ENCODE results near the gene SLC6A5. TPM values are rescaled to one million over a fixed set of nuclear protein-coding genes. Genes with fewer than 3 reads are reported as not detected.

Gene SLC6A5
- total and polyA plus RNA-seq, 7 experiments from 2014 or later = not detected

DNA sequence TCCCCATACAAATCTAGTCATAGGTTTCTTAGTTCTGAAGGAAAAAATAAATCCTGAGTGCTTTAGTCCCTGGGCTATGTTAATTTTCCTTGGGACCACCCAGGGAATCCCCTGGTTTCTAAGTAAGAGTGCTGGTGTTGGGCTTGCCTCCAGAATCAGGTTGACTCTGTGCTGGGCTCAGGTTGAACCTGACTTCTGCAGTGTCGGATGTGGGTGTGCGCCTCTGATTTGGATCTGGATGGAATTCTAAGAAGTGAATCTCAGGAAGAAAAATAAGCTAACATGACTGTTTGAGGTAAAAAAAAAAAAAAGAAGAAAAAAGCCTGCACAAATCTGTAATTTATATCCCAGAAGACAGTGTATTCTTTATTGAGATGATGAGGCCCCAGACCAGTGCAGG, 41.0 kb downstream of the SLC6A5 start:
- intact Hi-C loops (cut with micrococcal nuclease) = no loop called here
- Histone ChIP-seq H3K27me3 (ENCODE audit: control insufficient read depth in 2 of 2, insufficient read depth in 2 of 2, low read length in 2 of 2) (no peaks in the 10 kb centered on the region), H3K4me1 (ENCODE audit: control insufficient read depth in 2 of 2, insufficient read depth in 2 of 2, low read length in 2 of 2) (no peaks in the 10 kb centered on the region), H3K27ac (ENCODE audit: low read depth, low read length) (no peak overlapping the region), H3K4me3 (ENCODE audit: low read length) (no peak overlapping the region), H3K36me3 (ENCODE audit: control insufficient read depth in 2 of 3, insufficient read depth in 3 of 3, low read length in 3 of 3) (no peaks in the 10 kb centered on the region), H3K9me3 (ENCODE audit: control insufficient read depth in 2 of 3, low read length in 3 of 3) (no peaks in the 10 kb centered on the region)
- H3K27me3 Mint-ChIP-seq = peaks cover 0 to 30% (median 18%) of the 10 kb centered on the region in 5 donors
- CTCF ChIA-PET = no interaction called here
- no peaks in the 10 kb centered on the region for H3K36me3 Mint-ChIP-seq
- DNase-seq = no peak
- POLR2A ChIA-PET = no interaction called here
- H3K9me3 Mint-ChIP-seq = peaks cover 0 to 2% (median 0%) of the 10 kb centered on the region in 11 donors
- no peak overlapping the region for H3K27ac Mint-ChIP-seq
- no peaks in the 10 kb centered on the region for H3K4me1 Mint-ChIP-seq
- ATAC-seq = no peak
- H3K4me3 Mint-ChIP-seq = no peak overlapping the region

DNA sequence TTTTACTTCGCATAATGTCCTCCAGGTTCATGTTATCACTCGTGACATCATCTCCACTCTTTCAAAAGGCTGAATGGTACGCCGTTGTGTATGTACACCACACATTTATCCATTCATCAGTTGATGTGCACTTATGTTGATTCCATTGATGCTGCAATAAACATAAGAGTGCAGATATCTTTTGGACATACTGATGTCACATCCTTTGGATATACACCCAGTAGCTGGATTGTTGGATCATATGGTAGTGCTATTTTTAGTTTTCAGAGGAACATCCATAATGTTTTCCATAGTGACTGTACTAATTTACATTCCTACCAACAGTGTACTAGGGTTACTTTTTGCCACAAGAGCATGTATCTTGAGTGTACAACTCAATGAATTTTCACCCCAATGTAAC, 45.0 kb downstream of the SLC6A5 start:
- CTCF ChIA-PET = no interaction called here
- intact Hi-C loops (cut with micrococcal nuclease) = no loop called here

DNA sequence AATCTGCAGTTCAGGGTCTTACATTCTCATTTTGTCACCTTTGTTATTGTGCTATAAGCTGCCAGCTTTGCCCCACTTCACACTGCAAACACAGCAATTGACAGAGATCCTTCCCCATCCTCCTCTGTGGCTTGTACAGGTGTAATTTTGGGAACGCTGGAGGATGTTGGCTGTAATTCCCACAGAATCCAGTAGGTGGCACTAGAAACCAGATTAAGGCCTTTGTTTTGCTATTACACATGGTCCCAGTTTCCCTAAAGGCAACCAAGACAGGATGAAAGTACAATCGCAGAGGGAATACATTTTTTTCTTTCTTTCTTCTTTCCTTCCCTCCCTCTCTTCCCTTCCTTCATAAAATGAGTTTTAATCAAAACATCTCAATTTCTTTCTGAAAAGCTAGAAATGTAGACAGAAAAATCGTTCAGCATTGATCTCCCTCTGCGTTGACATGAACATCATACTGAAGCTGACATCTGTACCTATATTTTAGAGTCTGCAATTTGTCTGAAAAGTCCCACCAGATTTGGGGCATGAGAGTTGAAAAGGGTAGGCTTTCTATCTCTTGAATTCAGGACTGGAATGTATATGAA, 48.7 kb downstream of the SLC6A5 start:
- Mint-ChIP-seq H3K27ac (no peak overlapping the region), H3K4me3 (no peak overlapping the region), H3K4me1 (no peaks in the 10 kb centered on the region), H3K27me3 (peaks cover 0 to 19% (median 13%) of the 10 kb centered on the region in 5 donors), H3K9me3 (peaks cover 0 to 2% (median 0%) of the 10 kb centered on the region in 11 donors), H3K36me3 (no peaks in the 10 kb centered on the region)
- ChIA-PET CTCF (interaction anchor here (0.7 kb wide), 1 partner anchor 122 kb away, joined by 3 read pairs; no protein-coding TSS in a partner anchor), POLR2A (no interaction called here)
- Histone ChIP-seq H3K27ac (ENCODE audit: low read depth, low read length) (no peak overlapping the region), H3K4me3 (ENCODE audit: low read length) (no peak overlapping the region), H3K27me3 (ENCODE audit: control insufficient read depth in 2 of 2, insufficient read depth in 2 of 2, low read length in 2 of 2) (no peaks in the 10 kb centered on the region), H3K4me1 (ENCODE audit: control insufficient read depth in 2 of 2, insufficient read depth in 2 of 2, low read length in 2 of 2) (no peaks in the 10 kb centered on the region), H3K9me3 (ENCODE audit: control insufficient read depth in 2 of 3, low read length in 3 of 3) (no peaks in the 10 kb centered on the region), H3K36me3 (ENCODE audit: control insufficient read depth in 2 of 3, insufficient read depth in 3 of 3, low read length in 3 of 3) (no peaks in the 10 kb centered on the region)
- peak; percentile 49 for ATAC-seq
- DNase-seq = peak in 5 of 9 donors; percentile 9 to 32 (median 21)
- intact Hi-C loops (cut with micrococcal nuclease) = loop anchor here (2.0 to 5.0 kb wide), 2 partner anchors 25 to 864 kb away; no protein-coding TSS in a partner anchor

More for the DNA sequence above, 45.0 kb downstream of the SLC6A5 start:
- POLR2A ChIA-PET = no interaction called here
- Histone ChIP-seq H3K27ac (ENCODE audit: low read depth, low read length) (no peak overlapping the region), H3K4me1 (ENCODE audit: control insufficient read depth in 2 of 2, insufficient read depth in 2 of 2, low read length in 2 of 2) (no peaks in the 10 kb centered on the region), H3K27me3 (ENCODE audit: control insufficient read depth in 2 of 2, insufficient read depth in 2 of 2, low read length in 2 of 2) (no peaks in the 10 kb centered on the region), H3K36me3 (ENCODE audit: control insufficient read depth in 2 of 3, insufficient read depth in 3 of 3, low read length in 3 of 3) (no peaks in the 10 kb centered on the region), H3K4me3 (ENCODE audit: low read length) (no peak overlapping the region), H3K9me3 (ENCODE audit: control insufficient read depth in 2 of 3, low read length in 3 of 3) (no peaks in the 10 kb centered on the region)
- DNase-seq = no peak
- no peak for ATAC-seq
- Mint-ChIP-seq H3K27me3 (peaks cover 0 to 16% (median 12%) of the 10 kb centered on the region in 5 donors), H3K4me3 (no peak overlapping the region), H3K27ac (no peak overlapping the region), H3K4me1 (no peaks in the 10 kb centered on the region), H3K36me3 (no peaks in the 10 kb centered on the region), H3K9me3 (peaks cover 0 to 2% (median 0%) of the 10 kb centered on the region in 11 donors)

DNA sequence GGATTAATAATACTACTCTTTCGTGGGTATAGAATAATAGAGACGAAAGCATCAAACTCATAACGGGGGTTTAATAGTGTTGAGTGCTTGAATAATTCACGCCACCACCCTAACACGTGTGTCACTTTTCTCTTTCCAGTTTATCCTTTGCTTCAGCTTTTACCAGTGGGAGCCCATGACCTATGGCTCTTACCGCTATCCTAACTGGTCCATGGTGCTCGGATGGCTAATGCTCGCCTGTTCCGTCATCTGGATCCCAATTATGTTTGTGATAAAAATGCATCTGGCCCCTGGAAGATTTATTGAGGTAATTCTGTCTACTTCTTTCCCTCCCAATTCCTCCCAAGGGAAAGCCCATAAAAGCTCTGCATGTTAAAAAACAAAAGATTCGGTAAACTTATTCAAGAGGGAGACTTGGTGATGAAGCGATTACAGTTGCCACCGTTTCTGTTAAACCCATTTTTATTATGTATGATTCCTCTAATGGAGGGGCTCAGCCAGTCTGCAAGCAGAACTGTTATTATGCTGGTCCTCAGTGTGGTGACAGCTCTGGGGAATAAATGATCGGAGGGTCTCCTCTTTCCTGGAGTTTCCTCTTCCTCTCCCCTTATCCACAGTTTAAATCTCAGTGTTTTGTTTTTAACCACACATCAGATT, 52.9 kb downstream of the SLC6A5 start:
- peaks cover 6 to 29% (median 20%) of the 10 kb centered on the region in 5 donors for H3K27me3 Mint-ChIP-seq
- CTCF ChIA-PET = no interaction called here
- intact Hi-C loops (cut with micrococcal nuclease) = no loop called here
- H3K36me3 Mint-ChIP-seq = no peaks in the 10 kb centered on the region
- no peak for ATAC-seq
- Histone ChIP-seq H3K27me3 (ENCODE audit: control insufficient read depth in 2 of 2, insufficient read depth in 2 of 2, low read length in 2 of 2) (no peaks in the 10 kb centered on the region), H3K4me1 (ENCODE audit: control insufficient read depth in 2 of 2, insufficient read depth in 2 of 2, low read length in 2 of 2) (no peaks in the 10 kb centered on the region), H3K36me3 (ENCODE audit: control insufficient read depth in 2 of 3, insufficient read depth in 3 of 3, low read length in 3 of 3) (no peaks in the 10 kb centered on the region), H3K9me3 (ENCODE audit: control insufficient read depth in 2 of 3, low read length in 3 of 3) (no peaks in the 10 kb centered on the region), H3K4me3 (ENCODE audit: low read length) (no peak overlapping the region), H3K27ac (ENCODE audit: low read depth, low read length) (no peak overlapping the region)
- DNase-seq = no peak
- no peak overlapping the region for H3K27ac Mint-ChIP-seq
- H3K4me3 Mint-ChIP-seq = no peak overlapping the region
- no peaks in the 10 kb centered on the region for H3K4me1 Mint-ChIP-seq
- no peaks in the 10 kb centered on the region for H3K9me3 Mint-ChIP-seq
- POLR2A ChIA-PET = no interaction called here

DNA sequence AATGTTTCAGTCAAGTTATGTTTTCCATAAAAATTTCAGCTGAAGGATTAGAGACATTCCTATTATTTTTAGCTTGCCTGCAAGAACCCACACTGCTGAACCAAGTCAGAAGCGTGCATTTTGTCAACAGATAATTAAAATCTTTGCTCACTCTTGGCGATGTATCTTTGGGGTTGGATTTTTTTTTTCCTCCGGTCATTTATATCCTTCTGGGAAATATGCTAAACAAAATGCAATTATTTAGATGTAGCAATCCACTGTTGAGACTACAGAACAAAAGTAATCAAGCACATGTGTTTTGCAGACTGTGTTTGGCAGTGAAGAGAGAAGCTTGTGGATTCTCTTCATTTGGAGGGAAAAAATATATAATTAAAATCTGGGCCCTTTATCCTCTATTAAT, 54.6 kb downstream of the SLC6A5 start:
- Histone ChIP-seq H3K27ac (ENCODE audit: low read depth, low read length) (no peak overlapping the region), H3K4me1 (ENCODE audit: control insufficient read depth in 2 of 2, insufficient read depth in 2 of 2, low read length in 2 of 2) (no peaks in the 10 kb centered on the region), H3K27me3 (ENCODE audit: control insufficient read depth in 2 of 2, insufficient read depth in 2 of 2, low read length in 2 of 2) (no peaks in the 10 kb centered on the region), H3K36me3 (ENCODE audit: control insufficient read depth in 2 of 3, insufficient read depth in 3 of 3, low read length in 3 of 3) (no peaks in the 10 kb centered on the region), H3K9me3 (ENCODE audit: control insufficient read depth in 2 of 3, low read length in 3 of 3) (no peaks in the 10 kb centered on the region), H3K4me3 (ENCODE audit: low read length) (no peak overlapping the region)
- ChIA-PET CTCF (no interaction called here), POLR2A (no interaction called here)
- Mint-ChIP-seq H3K9me3 (no peaks in the 10 kb centered on the region), H3K27ac (no peak overlapping the region), H3K36me3 (no peaks in the 10 kb centered on the region), H3K4me3 (no peak overlapping the region), H3K4me1 (no peaks in the 10 kb centered on the region), H3K27me3 (peaks cover 6 to 38% (median 20%) of the 10 kb centered on the region in 5 donors)
- ATAC-seq (no peak), DNase-seq (no peak)
- intact Hi-C loops (cut with micrococcal nuclease) = no loop called here

DNA sequence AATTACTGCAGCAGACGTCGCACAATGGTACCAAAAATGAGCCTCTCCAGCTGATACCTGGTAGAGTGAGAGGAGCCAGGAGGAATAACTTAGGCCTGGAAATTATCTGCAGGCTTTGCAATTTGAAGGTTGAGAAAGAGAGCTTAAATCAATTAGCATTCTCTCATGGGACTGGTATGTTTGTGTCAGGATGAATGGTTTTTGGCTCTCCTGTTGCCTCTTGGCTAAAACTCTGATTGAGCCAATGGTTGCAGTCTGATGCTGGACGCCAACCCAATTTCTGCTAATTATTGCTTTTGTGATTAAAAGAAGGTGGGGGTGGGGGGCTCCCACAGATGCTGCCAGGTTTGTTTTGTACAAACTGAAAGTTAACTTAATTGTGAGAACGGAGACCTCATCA, 57.5 kb downstream of the SLC6A5 start:
- ATAC-seq = no peak
- H3K4me3 ChIP-seq (ENCODE audit: low read length) = no peak overlapping the region
- no peaks in the 10 kb centered on the region for H3K4me1 ChIP-seq (ENCODE audit: control insufficient read depth in 2 of 2, insufficient read depth in 2 of 2, low read length in 2 of 2)
- H3K36me3 ChIP-seq (ENCODE audit: control insufficient read depth in 2 of 3, insufficient read depth in 3 of 3, low read length in 3 of 3) = no peaks in the 10 kb centered on the region
- H3K27me3 Mint-ChIP-seq = peaks cover 9 to 38% (median 21%) of the 10 kb centered on the region in 5 donors
- intact Hi-C loops (cut with micrococcal nuclease) = no loop called here
- no peaks in the 10 kb centered on the region for H3K4me1 Mint-ChIP-seq
- CTCF ChIA-PET = no interaction called here
- no peaks in the 10 kb centered on the region for H3K36me3 Mint-ChIP-seq
- H3K27ac ChIP-seq (ENCODE audit: low read depth, low read length) = no peak overlapping the region
- no peak overlapping the region for H3K27ac Mint-ChIP-seq
- no peaks in the 10 kb centered on the region for H3K27me3 ChIP-seq (ENCODE audit: control insufficient read depth in 2 of 2, insufficient read depth in 2 of 2, low read length in 2 of 2)
- POLR2A ChIA-PET = no interaction called here
- DNase-seq = no peak
- no peak overlapping the region for H3K4me3 Mint-ChIP-seq
- H3K9me3 ChIP-seq (ENCODE audit: control insufficient read depth in 2 of 3, low read length in 3 of 3) = no peaks in the 10 kb centered on the region
- peaks cover 0 to 3% (median 1%) of the 10 kb centered on the region in 11 donors for H3K9me3 Mint-ChIP-seq

DNA sequence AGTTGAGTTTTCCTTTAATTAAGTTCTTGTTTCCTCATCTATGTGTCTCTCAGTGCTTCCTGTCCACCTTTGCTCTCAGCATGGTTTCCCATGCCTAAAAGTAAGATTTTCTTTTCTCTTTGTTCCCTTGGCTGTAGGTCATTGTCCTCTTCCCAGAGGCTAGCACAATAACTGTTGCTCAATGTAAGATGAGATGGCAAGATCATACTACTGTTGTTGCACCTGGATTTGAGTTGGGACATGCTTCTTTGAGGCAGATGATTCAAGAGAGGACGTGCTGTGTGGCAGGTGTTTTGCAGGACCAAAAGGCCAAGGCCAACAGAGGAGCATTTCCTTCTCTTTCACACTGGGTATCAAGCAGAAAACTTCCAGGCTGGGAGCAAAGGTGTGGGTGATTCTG, 58.7 kb downstream of the SLC6A5 start:
- intact Hi-C loops (cut with micrococcal nuclease) = no loop called here
- H3K4me3 ChIP-seq (ENCODE audit: low read length) = no peak overlapping the region
- Mint-ChIP-seq H3K4me3 (no peak overlapping the region), H3K36me3 (peaks cover 0 to 4% (median 0%) of the 10 kb centered on the region in 5 donors), H3K27me3 (peaks cover 9 to 40% (median 21%) of the 10 kb centered on the region in 5 donors), H3K4me1 (no peaks in the 10 kb centered on the region), H3K9me3 (peaks cover 0 to 11% (median 4%) of the 10 kb centered on the region in 11 donors), H3K27ac (no peak overlapping the region)
- no peaks in the 10 kb centered on the region for H3K4me1 ChIP-seq (ENCODE audit: control insufficient read depth in 2 of 2, insufficient read depth in 2 of 2, low read length in 2 of 2)
- no peaks in the 10 kb centered on the region for H3K9me3 ChIP-seq (ENCODE audit: control insufficient read depth in 2 of 3, low read length in 3 of 3)
- CTCF ChIA-PET = no interaction called here
- DNase-seq (no peak), ATAC-seq (no peak)
- no peaks in the 10 kb centered on the region for H3K27me3 ChIP-seq (ENCODE audit: control insufficient read depth in 2 of 2, insufficient read depth in 2 of 2, low read length in 2 of 2)
- POLR2A ChIA-PET = no interaction called here
- no peaks in the 10 kb centered on the region for H3K36me3 ChIP-seq (ENCODE audit: control insufficient read depth in 2 of 3, insufficient read depth in 3 of 3, low read length in 3 of 3)
- no peak overlapping the region for H3K27ac ChIP-seq (ENCODE audit: low read depth, low read length)

Measured in naive thymus-derived CD4-positive, alpha-beta T cell (primary cell).